ENCODE measurements around the gene PLA1A. TPM values are rescaled to one million over a fixed set of nuclear protein-coding genes. Genes with fewer than 3 reads are reported as not detected.
"Not testable (repeated sequence)": the region's sequence is repeated elsewhere in the genome, so short reads cannot be mapped to it uniquely, and the experiment has no call there.

The PLA1A gene
- total RNA-seq = 1.6 TPM
- long read RNA-seq, partial matches to known transcripts = 0 of 2 reads
- long read RNA-seq, other reads (novel, unspliced or antisense) = 1 of 2 reads

GRCh38 chr3:119597548-119598288 lies at the start of gene PLA1A:
Gene PLA1A, plus strand, starts transcription at chr3:119597885. Its CDS starts 29 bp downstream, at chr3:119597914.
- ATAC-seq (ENCODE audit: poor library complexity) = no peak
- intact Hi-C loops (cut with DNase I) = loop anchor here (5.0 kb wide), 1 partner anchor 80 kb away; the partner anchor contains the start of gene COX17
- no peak for DNase-seq

- DNase-seq (no peak), ATAC-seq (ENCODE audit: poor library complexity) (no peak)
- intact Hi-C loops (cut with DNase I) = no loop called here
Measured at GRCh38 chr3:119548341-119548740, 49.3 kb upstream of the PLA1A start.

- DNase-seq = no peak
- intact Hi-C loops (cut with DNase I) = no loop called here
- no peak for ATAC-seq (ENCODE audit: poor library complexity)
Measured at GRCh38 chr3:119550192-119550910, 47.3 kb upstream of the PLA1A start.

- intact Hi-C loops (cut with DNase I) = no loop called here
- ATAC-seq (ENCODE audit: poor library complexity) (no peak), DNase-seq (no peak)
Measured at GRCh38 chr3:119551598-119551997, 46.1 kb upstream of the PLA1A start.

GRCh38 chr3:119552928-119553327 lies 44.8 kb upstream of the PLA1A start:
- DNase-seq; ATAC-seq (ENCODE audit: poor library complexity); intact Hi-C loops (cut with DNase I): not testable (repeated sequence)

- ATAC-seq (ENCODE audit: poor library complexity) = no peak
- intact Hi-C loops (cut with DNase I) = no loop called here
Measured at GRCh38 chr3:119553823-119554415, 43.8 kb upstream of the PLA1A start.

GRCh38 chr3:119555309-119555735 lies 42.4 kb upstream of the PLA1A start:
- intact Hi-C loops (cut with DNase I) = no loop called here
- no peak for ATAC-seq (ENCODE audit: poor library complexity)

More at GRCh38 chr3:119553823-119554415, 43.8 kb upstream of the PLA1A start:
- DNase-seq = no peak

GRCh38 chr3:119555929-119556328 lies 41.8 kb upstream of the PLA1A start:
- ATAC-seq (ENCODE audit: poor library complexity) (no peak), DNase-seq (no peak)
- intact Hi-C loops (cut with DNase I) = no loop called here

More at GRCh38 chr3:119555309-119555735, 42.4 kb upstream of the PLA1A start:
- no peak for DNase-seq

- intact Hi-C loops (cut with DNase I) = no loop called here
- DNase-seq = no peak
- no peak for ATAC-seq (ENCODE audit: poor library complexity)
Measured at GRCh38 chr3:119557192-119557876, 40.4 kb upstream of the PLA1A start.

- no peak for ATAC-seq (ENCODE audit: poor library complexity)
Measured at GRCh38 chr3:119557877-119558269, 39.8 kb upstream of the PLA1A start.

GRCh38 chr3:119558626-119559317 lies 38.9 kb upstream of the PLA1A start:
- ATAC-seq (ENCODE audit: poor library complexity) = no peak
- intact Hi-C loops (cut with DNase I) = no loop called here
- DNase-seq = no peak

More at GRCh38 chr3:119557877-119558269, 39.8 kb upstream of the PLA1A start:
- no peak for DNase-seq
- intact Hi-C loops (cut with DNase I) = no loop called here

GRCh38 chr3:119559441-119559963 lies 38.2 kb upstream of the PLA1A start, which contains the start of gene CD80:
Gene CD80, minus strand, starts transcription at chr3:119559614. Its CDS starts 1,886 bp downstream, at chr3:119557728.
- intact Hi-C loops (cut with DNase I) = no loop called here
- DNase-seq (peak; percentile 65), ATAC-seq (ENCODE audit: poor library complexity) (peak; percentile 84)

GRCh38 chr3:119560160-119560559 lies 37.5 kb upstream of the PLA1A start:
- DNase-seq (no peak), ATAC-seq (ENCODE audit: poor library complexity) (no peak)
- intact Hi-C loops (cut with DNase I) = no loop called here

GRCh38 chr3:119562307-119562961 lies 35.3 kb upstream of the PLA1A start:
- intact Hi-C loops (cut with DNase I) = no loop called here
- ATAC-seq (ENCODE audit: poor library complexity) = peak; percentile 59
- DNase-seq = no peak

- DNase-seq; intact Hi-C loops (cut with DNase I); ATAC-seq (ENCODE audit: poor library complexity): not testable (repeated sequence)
Measured at GRCh38 chr3:119563334-119563733, 34.4 kb upstream of the PLA1A start.

GRCh38 chr3:119569156-119569555 lies 28.5 kb upstream of the PLA1A start:
- intact Hi-C loops (cut with DNase I) = no loop called here
- no peak for ATAC-seq (ENCODE audit: poor library complexity)
- DNase-seq = no peak

GRCh38 chr3:119570229-119570628 lies 27.5 kb upstream of the PLA1A start:
- ATAC-seq (ENCODE audit: poor library complexity) (peak; percentile 55), DNase-seq (no peak)
- intact Hi-C loops (cut with DNase I) = no loop called here

Data from Right ventricle myocardium superior (tissue), 1 donor.